GM19099 (cell line): Measurements from ENCODE around the gene TIGD1.

ENCODE experiments used
- POLR2A ChIP-seq: IDR thresholded peaks from 3 replicates; pipeline ENCODE4 v1.6.1; 2011; ENCODE audit warnings: low read depth; ENCODE audit not compliant: insufficient read length; ENCODE audit errors: extremely low read depth

Gene TIGD1

GRCh38 chr2:232537079-232537478, 13.3 kb downstream of the TIGD1 start:
- no peak for TF ChIP-seq POLR2A

- TF ChIP-seq POLR2A: no peak
Measured at GRCh38 chr2:232535761-232536530, 14.4 kb downstream of the TIGD1 start.

GRCh38 chr2:232534940-232535651, 15.3 kb downstream of the TIGD1 start:
- no peak for TF ChIP-seq POLR2A

GRCh38 chr2:232533944-232534710, 16.2 kb downstream of the TIGD1 start:
- no peak for TF ChIP-seq POLR2A

- TF ChIP-seq POLR2A: no peak
Measured at GRCh38 chr2:232532419-232532818, 17.9 kb downstream of the TIGD1 start.

- TF ChIP-seq POLR2A: no peak
Measured at GRCh38 chr2:232530626-232531260, 19.6 kb downstream of the TIGD1 start.

- TF ChIP-seq POLR2A: no peak
Measured at GRCh38 chr2:232529806-232530547, 20.4 kb downstream of the TIGD1 start.

GRCh38 chr2:232528746-232529460, 21.5 kb downstream of the TIGD1 start:
- no peak for TF ChIP-seq POLR2A

GRCh38 chr2:232527905-232528470, 22.4 kb downstream of the TIGD1 start:
- TF ChIP-seq POLR2A: no peak

- TF ChIP-seq POLR2A: no peak
Measured at GRCh38 chr2:232526372-232526941, 23.9 kb downstream of the TIGD1 start.

- TF ChIP-seq POLR2A: no peak
Measured at GRCh38 chr2:232525791-232526371, 24.5 kb downstream of the TIGD1 start, which contains the start of gene CHRND. Gene CHRND, plus strand, starts transcription at chr2:232526160. Its CDS starts 56 bp downstream, at chr2:232526216.

- no peak for TF ChIP-seq POLR2A
Measured at GRCh38 chr2:232525199-232525598, 25.2 kb downstream of the TIGD1 start.

- no peak for TF ChIP-seq POLR2A
Measured at GRCh38 chr2:232524771-232525170, 25.6 kb downstream of the TIGD1 start.
